Measurements from ENCODE around the gene STRA6. TPM values are rescaled to one million over a fixed set of nuclear protein-coding genes. Genes with fewer than 3 reads are reported as not detected.

STRA6 gene
- total RNA-seq, 1 experiment from 2014 or later: 0.54 TPM

GRCh38 chr15:74208496-74208895 lies 5.9 kb upstream of the STRA6 start:
- no peak overlapping the region for H3K27ac ChIP-seq (ENCODE audit: low read depth, low read length)
- DNase-seq (ENCODE audit: low read depth, low spot score): no peak
- H3K9me3 ChIP-seq (ENCODE audit: control insufficient read depth in 1 of 2, insufficient read depth in 1 of 2, low read depth in 1 of 2, low read length in 2 of 2): no peaks in the 10 kb centered on the region
- ChIA-PET POLR2A (no interaction called here), RAD21 (ENCODE audit: low non-redundant PET in 1 of 2, low total read pairs in 2 of 2, uncharacterized antibody in 2 of 2, unreplicated experiment in 2 of 2) (no interaction called here), CTCF (no interaction called here)
- peaks cover 6 to 15% of the 10 kb centered on the region in 2 experiments; a peak in 3 of 4 replicates for H3K4me1 ChIP-seq (ENCODE audit: control insufficient read depth in 1 of 2, insufficient read depth in 2 of 2, low read length in 2 of 2)
- no TSS peak for BruUV-seq (replicated peaks)
- no peaks in the 10 kb centered on the region for H3K9me2 ChIP-seq (ENCODE audit: insufficient read depth)
- no peak overlapping the region for H3K4me2 ChIP-seq (ENCODE audit: low read length)
- intact Hi-C loops (cut with micrococcal nuclease): no loop called here
- H3K79me2 ChIP-seq (ENCODE audit: insufficient read depth, low read length): no peaks in the 10 kb centered on the region
- no peak overlapping the region for H2AFZ ChIP-seq (ENCODE audit: low read depth, low read length, poor library complexity, severe bottlenecking)
- no peak for TF ChIP-seq MAX (IDR thresholded peaks at IDR 0.05)
- no peak for TF ChIP-seq EZH2phosphoT487 (IDR thresholded peaks at IDR 0.05; ENCODE audit: borderline replicate concordance)
- TF ChIP-seq ZFX (IDR thresholded peaks at IDR 0.05): no peak
- TF ChIP-seq ELF1 (IDR thresholded peaks at IDR 0.05; ENCODE audit: borderline replicate concordance, low read depth): no peak
- TF ChIP-seq POLR2A (IDR thresholded peaks at IDR 0.05; ENCODE audit: borderline replicate concordance, extremely low read depth, insufficient read depth, insufficient read length): no peak
- no peak for TF ChIP-seq CBX3 (IDR thresholded peaks at IDR 0.05; ENCODE audit: low read depth)
- TF ChIP-seq POLR2AphosphoS5 (IDR thresholded peaks at IDR 0.05; ENCODE audit: low read depth, low read length): no peak
- TF ChIP-seq YY1 (IDR thresholded peaks at IDR 0.05; ENCODE audit: extremely low read depth, insufficient replicate concordance, low read depth, low read length): no peak
- no peak for TF ChIP-seq FOSL1 (IDR thresholded peaks at IDR 0.05; ENCODE audit: low read depth)
- no peak for TF ChIP-seq ZBTB33 (IDR thresholded peaks at IDR 0.05; ENCODE audit: extremely low read depth, insufficient replicate concordance, low read length)
- no peak for TF ChIP-seq EZH2 (IDR thresholded peaks at IDR 0.05)
- no peak for TF ChIP-seq EGR1 (IDR thresholded peaks at IDR 0.05; ENCODE audit: low read depth)
- no peak for TF ChIP-seq SIN3A (IDR thresholded peaks at IDR 0.05; ENCODE audit: low read depth)
- TF ChIP-seq SP1 (IDR thresholded peaks at IDR 0.05; ENCODE audit: low read depth): no peak
- no peak for TF ChIP-seq CTCF (IDR thresholded peaks at IDR 0.05 in 2 of 3, conservative IDR thresholded peaks at IDR 0.05 in 1 of 3; ENCODE audit: borderline replicate concordance in 1 of 3, insufficient read depth in 1 of 3, low read depth in 2 of 3, low read length in 2 of 3)
- H3K27me3 ChIP-seq (ENCODE audit: insufficient read depth, low read length): peaks cover 12% of the 10 kb centered on the region; the same call in 1 of the 2 replicates
- no peak overlapping the region for H3K9ac ChIP-seq (ENCODE audit: low read length)
- H3K4me3 ChIP-seq (replicated peaks in 1 of 2; ENCODE audit: low read depth in 1 of 2, low read length in 2 of 2): no peak overlapping the region
- no peak for ATAC-seq
- H3K36me3 ChIP-seq (ENCODE audit: control insufficient read depth in 1 of 2, insufficient read depth in 2 of 2, low read length in 2 of 2): no peaks in the 10 kb centered on the region
- H4K20me1 ChIP-seq (ENCODE audit: insufficient read depth): no peaks in the 10 kb centered on the region

Data from HCT116 (cell line).